Hematopoietic multipotent progenitor cell treated with erythropoietin and hydrocortisone succinate and interleukin-3 and kit ligand, for 6 days (in vitro differentiated cells): ENCODE measurements around the gene LTBP3.

Experiments
- DNase-seq: peaks from one replicate; pipeline ENCODE4 v3.0.0-alpha.2; 2015

Gene LTBP3

DNA sequence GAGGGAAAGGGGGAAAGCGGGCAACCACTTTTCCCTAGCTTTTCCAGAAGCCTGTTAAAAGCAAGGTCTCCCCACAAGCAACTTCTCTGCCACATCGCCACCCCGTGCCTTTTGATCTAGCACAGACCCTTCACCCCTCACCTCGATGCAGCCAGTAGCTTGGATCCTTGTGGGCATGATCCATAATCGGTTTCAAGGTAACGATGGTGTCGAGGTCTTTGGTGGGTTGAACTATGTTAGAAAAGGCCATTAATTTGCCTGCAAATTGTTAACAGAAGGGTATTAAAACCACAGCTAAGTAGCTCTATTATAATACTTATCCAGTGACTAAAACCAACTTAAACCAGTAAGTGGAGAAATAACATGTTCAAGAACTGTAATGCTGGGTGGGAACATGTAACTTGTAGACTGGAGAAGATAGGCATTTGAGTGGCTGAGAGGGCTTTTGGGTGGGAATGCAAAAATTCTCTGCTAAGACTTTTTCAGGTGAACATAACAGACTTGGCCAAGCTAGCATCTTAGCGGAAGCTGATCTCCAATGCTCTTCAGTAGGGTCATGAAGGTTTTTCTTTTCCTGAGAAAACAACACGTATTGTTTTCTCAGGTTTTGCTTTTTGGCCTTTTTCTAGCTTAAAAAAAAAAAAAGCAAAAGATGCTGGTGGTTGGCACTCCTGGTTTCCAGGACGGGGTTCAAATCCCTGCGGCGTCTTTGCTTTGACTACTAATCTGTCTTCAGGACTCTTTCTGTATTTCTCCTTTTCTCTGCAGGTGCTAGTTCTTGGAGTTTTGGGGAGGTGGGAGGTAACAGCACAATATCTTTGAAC lies 52.5 kb downstream of the LTBP3 start:
- DNase-seq, result peak; percentile 50

- DNase-seq, result peak; percentile 36
Measured at GRCh38 chr11:65504674-65505465, 53.3 kb downstream of the LTBP3 start.

DNA sequence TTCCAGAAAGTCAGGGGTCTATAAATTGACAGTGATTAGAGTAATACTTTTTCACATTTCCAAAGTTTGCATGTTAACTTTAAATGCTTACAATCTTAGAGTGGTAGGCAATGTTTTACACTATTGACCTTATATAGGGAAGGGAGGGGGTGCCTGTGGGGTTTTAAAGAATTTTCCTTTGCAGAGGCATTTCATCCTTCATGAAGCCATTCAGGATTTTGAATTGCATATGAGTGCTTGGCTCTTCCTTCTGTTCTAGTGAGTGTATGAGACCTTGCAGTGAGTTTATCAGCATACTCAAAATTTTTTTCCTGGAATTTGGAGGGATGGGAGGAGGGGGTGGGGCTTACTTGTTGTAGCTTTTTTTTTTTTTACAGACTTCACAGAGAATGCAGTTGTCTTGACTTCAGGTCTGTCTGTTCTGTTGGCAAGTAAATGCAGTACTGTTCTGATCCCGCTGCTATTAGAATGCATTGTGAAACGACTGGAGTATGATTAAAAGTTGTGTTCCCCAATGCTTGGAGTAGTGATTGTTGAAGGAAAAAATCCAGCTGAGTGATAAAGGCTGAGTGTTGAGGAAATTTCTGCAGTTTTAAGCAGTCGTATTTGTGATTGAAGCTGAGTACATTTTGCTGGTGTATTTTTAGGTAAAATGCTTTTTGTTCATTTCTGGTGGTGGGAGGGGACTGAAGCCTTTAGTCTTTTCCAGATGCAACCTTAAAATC lies 54.0 kb downstream of the LTBP3 start:
- DNase-seq, result peak; percentile 62

DNA sequence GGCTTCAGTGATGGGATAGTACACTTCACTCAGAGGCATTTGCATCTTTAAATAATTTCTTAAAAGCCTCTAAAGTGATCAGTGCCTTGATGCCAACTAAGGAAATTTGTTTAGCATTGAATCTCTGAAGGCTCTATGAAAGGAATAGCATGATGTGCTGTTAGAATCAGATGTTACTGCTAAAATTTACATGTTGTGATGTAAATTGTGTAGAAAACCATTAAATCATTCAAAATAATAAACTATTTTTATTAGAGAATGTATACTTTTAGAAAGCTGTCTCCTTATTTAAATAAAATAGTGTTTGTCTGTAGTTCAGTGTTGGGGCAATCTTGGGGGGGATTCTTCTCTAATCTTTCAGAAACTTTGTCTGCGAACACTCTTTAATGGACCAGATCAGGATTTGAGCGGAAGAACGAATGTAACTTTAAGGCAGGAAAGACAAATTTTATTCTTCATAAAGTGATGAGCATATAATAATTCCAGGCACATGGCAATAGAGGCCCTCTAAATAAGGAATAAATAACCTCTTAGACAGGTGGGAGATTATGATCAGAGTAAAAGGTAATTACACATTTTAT lies 54.7 kb downstream of the LTBP3 start:
- DNase-seq, result peak; percentile 42

GRCh38 chr11:65502555-65503367 lies 55.4 kb downstream of the LTBP3 start:
- DNase-seq, result peak; percentile 76

- no peak for DNase-seq
Measured at GRCh38 chr11:65502274-65502554, 55.9 kb downstream of the LTBP3 start.

- DNase-seq, result peak; percentile 64
Measured at GRCh38 chr11:65501472-65502273, 56.5 kb downstream of the LTBP3 start.

GRCh38 chr11:65501186-65501471 lies 57.0 kb downstream of the LTBP3 start:
- no peak for DNase-seq

DNA sequence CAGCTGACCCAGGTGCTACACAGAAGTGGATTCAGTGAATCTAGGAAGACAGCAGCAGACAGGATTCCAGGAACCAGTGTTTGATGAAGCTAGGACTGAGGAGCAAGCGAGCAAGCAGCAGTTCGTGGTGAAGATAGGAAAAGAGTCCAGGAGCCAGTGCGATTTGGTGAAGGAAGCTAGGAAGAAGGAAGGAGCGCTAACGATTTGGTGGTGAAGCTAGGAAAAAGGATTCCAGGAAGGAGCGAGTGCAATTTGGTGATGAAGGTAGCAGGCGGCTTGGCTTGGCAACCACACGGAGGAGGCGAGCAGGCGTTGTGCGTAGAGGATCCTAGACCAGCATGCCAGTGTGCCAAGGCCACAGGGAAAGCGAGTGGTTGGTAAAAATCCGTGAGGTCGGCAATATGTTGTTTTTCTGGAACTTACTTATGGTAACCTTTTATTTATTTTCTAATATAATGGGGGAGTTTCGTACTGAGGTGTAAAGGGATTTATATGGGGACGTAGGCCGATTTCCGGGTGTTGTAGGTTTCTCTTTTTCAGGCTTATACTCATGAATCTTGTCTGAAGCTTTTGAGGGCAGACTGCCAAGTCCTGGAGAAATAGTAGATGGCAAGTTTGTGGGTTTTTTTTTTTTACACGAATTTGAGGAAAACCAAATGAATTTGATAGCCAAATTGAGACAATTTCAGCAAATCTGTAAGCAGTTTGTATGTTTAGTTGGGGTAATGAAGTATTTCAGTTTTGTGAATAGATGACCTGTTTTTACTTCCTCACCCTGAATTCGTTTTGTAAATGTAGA lies 57.6 kb downstream of the LTBP3 start:
- peak; percentile 82 for DNase-seq

GRCh38 chr11:65499713-65500386 lies 58.3 kb downstream of the LTBP3 start:
- no peak for DNase-seq

DNA sequence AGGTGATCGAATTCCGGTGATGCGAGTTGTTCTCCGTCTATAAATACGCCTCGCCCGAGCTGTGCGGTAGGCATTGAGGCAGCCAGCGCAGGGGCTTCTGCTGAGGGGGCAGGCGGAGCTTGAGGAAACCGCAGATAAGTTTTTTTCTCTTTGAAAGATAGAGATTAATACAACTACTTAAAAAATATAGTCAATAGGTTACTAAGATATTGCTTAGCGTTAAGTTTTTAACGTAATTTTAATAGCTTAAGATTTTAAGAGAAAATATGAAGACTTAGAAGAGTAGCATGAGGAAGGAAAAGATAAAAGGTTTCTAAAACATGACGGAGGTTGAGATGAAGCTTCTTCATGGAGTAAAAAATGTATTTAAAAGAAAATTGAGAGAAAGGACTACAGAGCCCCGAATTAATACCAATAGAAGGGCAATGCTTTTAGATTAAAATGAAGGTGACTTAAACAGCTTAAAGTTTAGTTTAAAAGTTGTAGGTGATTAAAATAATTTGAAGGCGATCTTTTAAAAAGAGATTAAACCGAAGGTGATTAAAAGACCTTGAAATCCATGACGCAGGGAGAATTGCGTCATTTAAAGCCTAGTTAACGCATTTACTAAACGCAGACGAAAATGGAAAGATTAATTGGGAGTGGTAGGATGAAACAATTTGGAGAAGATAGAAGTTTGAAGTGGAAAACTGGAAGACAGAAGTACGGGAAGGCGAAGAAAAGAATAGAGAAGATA lies 59.0 kb downstream of the LTBP3 start, which contains the start of gene MALAT1:
Gene MALAT1, plus strand, starts transcription at position 69 of the 736 bp plus-strand sequence.
- DNase-seq, result peak; percentile 97

GRCh38 chr11:65498727-65498976 lies 59.5 kb downstream of the LTBP3 start:
- DNase-seq, result no peak

DNA sequence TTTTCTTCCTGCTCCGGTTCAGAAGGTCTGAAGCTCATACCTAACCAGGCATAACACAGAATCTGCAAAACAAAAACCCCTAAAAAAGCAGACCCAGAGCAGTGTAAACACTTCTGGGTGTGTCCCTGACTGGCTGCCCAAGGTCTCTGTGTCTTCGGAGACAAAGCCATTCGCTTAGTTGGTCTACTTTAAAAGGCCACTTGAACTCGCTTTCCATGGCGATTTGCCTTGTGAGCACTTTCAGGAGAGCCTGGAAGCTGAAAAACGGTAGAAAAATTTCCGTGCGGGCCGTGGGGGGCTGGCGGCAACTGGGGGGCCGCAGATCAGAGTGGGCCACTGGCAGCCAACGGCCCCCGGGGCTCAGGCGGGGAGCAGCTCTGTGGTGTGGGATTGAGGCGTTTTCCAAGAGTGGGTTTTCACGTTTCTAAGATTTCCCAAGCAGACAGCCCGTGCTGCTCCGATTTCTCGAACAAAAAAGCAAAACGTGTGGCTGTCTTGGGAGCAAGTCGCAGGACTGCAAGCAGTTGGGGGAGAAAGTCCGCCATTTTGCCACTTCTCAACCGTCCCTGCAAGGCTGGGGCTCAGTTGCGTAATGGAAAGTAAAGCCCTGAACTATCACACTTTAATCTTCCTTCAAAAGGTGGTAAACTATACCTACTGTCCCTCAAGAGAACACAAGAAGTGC lies 60.0 kb downstream of the LTBP3 start:
- peak; percentile 89 for DNase-seq

GRCh38 chr11:65497141-65498041 lies 60.8 kb downstream of the LTBP3 start:
- peak; percentile 99 for DNase-seq

GRCh38 chr11:65496304-65497140 lies 61.6 kb downstream of the LTBP3 start:
- DNase-seq, result no peak

- no peak for DNase-seq
Measured at GRCh38 chr11:65493367-65494176, 64.6 kb downstream of the LTBP3 start.
